Measurements from ENCODE around the gene ATL3.
"Not testable (repeated sequence)": the region's sequence is repeated elsewhere in the genome, so short reads cannot be mapped to it uniquely, and the experiment has no call there.

The ATL3 gene

GRCh38 chr11:63586451-63587166, 84.6 kb downstream of the ATL3 start:
- DNase-seq: no peak

- DNase-seq: no peak
Measured at GRCh38 chr11:63583357-63583677, 87.9 kb downstream of the ATL3 start.

- DNase-seq: not testable (repeated sequence)
Measured at GRCh38 chr11:63581224-63581623, 90.0 kb downstream of the ATL3 start.

GRCh38 chr11:63578882-63579281, 92.3 kb downstream of the ATL3 start:
- DNase-seq: not testable (repeated sequence)

GRCh38 chr11:63574856-63575602, 96.1 kb downstream of the ATL3 start:
- no peak for DNase-seq
